ENCODE measurements around the gene MRPL17.

DNA sequence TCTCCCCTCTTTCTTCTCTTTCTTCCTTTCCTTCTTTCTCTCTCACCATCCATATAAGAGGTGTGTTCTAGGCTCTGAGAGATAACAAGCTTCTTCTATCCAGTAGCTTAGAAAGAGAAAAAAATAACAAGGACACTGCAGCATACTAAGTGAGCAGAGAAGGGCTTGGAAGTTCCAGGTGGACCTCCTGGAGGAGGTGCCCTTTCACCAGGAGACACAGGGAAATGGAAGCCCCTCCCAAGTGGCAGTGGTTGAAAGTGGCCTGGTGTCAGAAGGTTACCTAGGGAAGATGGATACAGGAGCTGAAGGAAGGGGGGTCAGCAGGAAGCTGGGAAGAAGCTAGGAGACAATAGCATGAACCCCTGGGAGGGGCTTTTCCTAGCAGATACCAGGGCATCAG lies 33.0 kb downstream of the MRPL17 start:
- TF ChIP-seq EZH2 (IDR thresholded peaks at IDR 0.05; ENCODE audit: low read length, missing control alignments) = no peak
- TF ChIP-seq, protein P1, sequence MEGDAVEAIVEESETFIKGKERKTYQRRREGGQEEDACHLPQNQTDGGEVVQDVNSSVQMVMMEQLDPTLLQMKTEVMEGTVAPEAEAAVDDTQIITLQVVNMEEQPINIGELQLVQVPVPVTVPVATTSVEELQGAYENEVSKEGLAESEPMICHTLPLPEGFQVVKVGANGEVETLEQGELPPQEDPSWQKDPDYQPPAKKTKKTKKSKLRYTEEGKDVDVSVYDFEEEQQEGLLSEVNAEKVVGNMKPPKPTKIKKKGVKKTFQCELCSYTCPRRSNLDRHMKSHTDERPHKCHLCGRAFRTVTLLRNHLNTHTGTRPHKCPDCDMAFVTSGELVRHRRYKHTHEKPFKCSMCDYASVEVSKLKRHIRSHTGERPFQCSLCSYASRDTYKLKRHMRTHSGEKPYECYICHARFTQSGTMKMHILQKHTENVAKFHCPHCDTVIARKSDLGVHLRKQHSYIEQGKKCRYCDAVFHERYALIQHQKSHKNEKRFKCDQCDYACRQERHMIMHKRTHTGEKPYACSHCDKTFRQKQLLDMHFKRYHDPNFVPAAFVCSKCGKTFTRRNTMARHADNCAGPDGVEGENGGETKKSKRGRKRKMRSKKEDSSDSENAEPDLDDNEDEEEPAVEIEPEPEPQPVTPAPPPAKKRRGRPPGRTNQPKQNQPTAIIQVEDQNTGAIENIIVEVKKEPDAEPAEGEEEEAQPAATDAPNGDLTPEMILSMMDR (conservative IDR thresholded peaks at IDR 0.05 in 1 of 2, IDR thresholded peaks at IDR 0.05 in 1 of 2; ENCODE audit: low read depth in 1 of 2, low read length in 2 of 2) = no peak

All from fibroblast of lung (primary cell).